Karpas-422 (cell line): ENCODE data around the gene DIP2C. TPM values are rescaled to one million over a fixed set of nuclear protein-coding genes. Genes with fewer than 3 reads are reported as not detected.

ENCODE experiments used
- DNase-seq: peaks from one replicate; pipeline ENCODE4 v3.0.0-alpha.2; 2015
- H2AFZ ChIP-seq: fragments of 200-600 bp; sonication (generic); 2 replicates; pipeline ENCODE4 v1.6.1; 2014; ENCODE audit warnings: antibody characterized with exemption, low read length, mixed read lengths
- H3K27ac ChIP-seq: fragments of 200-600 bp; sonication (generic); 2 replicates; pipeline ENCODE4 v1.5.1; 2014; ENCODE audit warnings: mild to moderate bottlenecking, low read length, moderate library complexity
- H3K27me3 ChIP-seq: fragments of 200-600 bp; sonication (generic); 2 replicates; pipeline ENCODE4 v1.6.1; 2014; ENCODE audit warnings: low read length, mixed read lengths
- H3K36me3 ChIP-seq: fragments of 200-600 bp; sonication (generic); 2 replicates; pipeline ENCODE4 v1.6.1; 2014; ENCODE audit warnings: low read length, mixed read lengths; ENCODE audit not compliant: insufficient read depth
- H3K4me1 ChIP-seq: fragments of 200-600 bp; sonication (generic); 2 replicates; pipeline ENCODE4 v1.6.1; 2014; ENCODE audit warnings: mild to moderate bottlenecking, low read length, mixed read lengths
- H3K4me2 ChIP-seq: fragments of 200-600 bp; sonication (generic); 2 replicates; pipeline ENCODE4 v1.6.1; 2014; ENCODE audit warnings: low read length, low read depth, mild to moderate bottlenecking; ENCODE audit not compliant: poor library complexity, severe bottlenecking
- H3K4me3 ChIP-seq: fragments of 200-600 bp; sonication (generic); 2 replicates; pipeline ENCODE4 v1.5.1; 2014; ENCODE audit warnings: mild to moderate bottlenecking, antibody characterized with exemption, low read length, mixed read lengths
- H3K79me2 ChIP-seq: fragments of 200-600 bp; sonication (generic); 2 replicates; pipeline ENCODE4 v1.6.1; 2014; ENCODE audit warnings: mild to moderate bottlenecking, low read length, mixed read lengths
- H3K9ac ChIP-seq: fragments of 200-600 bp; sonication (generic); 2 replicates; pipeline ENCODE4 v1.6.0; 2014; ENCODE audit warnings: low read length
- H3K9me2 ChIP-seq: fragments of 200-600 bp; sonication (generic), shearing (Covaris generic); replicated peaks from 2 replicates; pipeline ENCODE4 v1.6.0; 2014; ENCODE audit warnings: mild to moderate bottlenecking, low read length, moderate library complexity; ENCODE audit not compliant: insufficient read depth
- H3K9me3 ChIP-seq: fragments of 300-700, 200-600 bp; sonication (generic); 2 replicates; pipeline ENCODE4 v1.6.1; 2014; ENCODE audit warnings: low read length, mixed read lengths
- H4K20me1 ChIP-seq: fragments of 200-600 bp; sonication (generic); 2 replicates; pipeline ENCODE4 v1.6.1; 2014; ENCODE audit warnings: mild to moderate bottlenecking, antibody characterized with exemption, low read length, low read depth; ENCODE audit not compliant: insufficient read depth
- total RNA-seq: library from RNA; depleted of rRNA; stranded (reverse); fragments of >200 nt; shearing (Covaris generic); gene quantifications from 2 replicates; pipeline ENCODE4 v1.2.3, GENCODE V29; 2014; ENCODE audit warnings: low replicate concordance

DIP2C gene
- total RNA-seq, 1 experiment from 2014 or later: 0.11 TPM

DNA sequence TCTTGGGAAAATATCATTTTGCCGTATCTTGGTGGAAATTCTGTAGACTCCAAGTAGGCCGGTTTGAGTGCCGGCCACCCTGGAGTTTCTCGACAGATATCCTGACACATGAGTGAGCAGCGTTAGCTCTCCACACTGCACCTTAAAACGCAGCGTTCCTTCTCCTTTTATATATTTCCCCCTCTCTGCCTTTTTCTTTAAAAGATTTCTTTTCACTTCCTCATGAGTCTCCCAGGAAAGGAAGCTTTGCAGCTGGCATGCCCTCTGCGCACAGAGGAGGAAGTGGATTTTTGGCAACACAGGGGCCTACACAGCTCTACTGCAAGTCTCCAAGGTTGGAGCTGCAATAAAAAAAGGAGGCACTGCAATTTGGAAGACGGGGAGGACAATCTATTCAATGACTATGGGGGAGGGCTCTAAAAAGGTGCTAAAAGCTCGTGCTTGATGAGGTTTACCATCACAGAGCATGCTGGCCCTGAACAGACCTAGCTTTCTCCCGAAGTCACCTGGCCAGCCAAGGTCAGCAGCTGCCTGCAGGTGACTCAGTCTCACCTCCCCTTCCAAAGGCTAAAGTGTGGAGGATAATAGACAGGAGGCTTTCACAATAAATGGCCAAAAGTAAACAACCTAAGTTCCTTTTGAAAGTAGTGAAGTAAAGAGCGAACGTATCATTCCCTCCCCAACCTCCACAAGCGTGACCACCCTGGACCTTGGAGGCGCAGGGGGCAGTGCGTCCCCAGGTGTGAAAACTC lies 301.4 kb downstream of the DIP2C start:
- H3K36me3 ChIP-seq: no peaks in the 10 kb centered on the region
- H3K27me3 ChIP-seq: no peaks in the 10 kb centered on the region
- H4K20me1 ChIP-seq: no peaks in the 10 kb centered on the region
- no peak overlapping the region for H3K27ac ChIP-seq
- H2AFZ ChIP-seq: no peak overlapping the region
- H3K9me3 ChIP-seq: no peaks in the 10 kb centered on the region
- H3K4me1 ChIP-seq: no peaks in the 10 kb centered on the region
- no peak overlapping the region for H3K4me2 ChIP-seq
- no peak overlapping the region for H3K9ac ChIP-seq
- no peaks in the 10 kb centered on the region for H3K79me2 ChIP-seq
- DNase-seq: no peak
- H3K9me2 ChIP-seq: no peaks in the 10 kb centered on the region
- no peak overlapping the region for H3K4me3 ChIP-seq

GRCh38 chr10:387593-387891 lies 301.9 kb downstream of the DIP2C start:
- no peaks in the 10 kb centered on the region for H3K27me3 ChIP-seq
- no peak overlapping the region for H2AFZ ChIP-seq
- no peaks in the 10 kb centered on the region for H3K4me1 ChIP-seq
- no peaks in the 10 kb centered on the region for H3K36me3 ChIP-seq
- no peaks in the 10 kb centered on the region for H3K9me3 ChIP-seq
- no peaks in the 10 kb centered on the region for H3K79me2 ChIP-seq
- H3K27ac ChIP-seq: no peak overlapping the region
- H3K4me2 ChIP-seq: no peak overlapping the region
- no peak overlapping the region for H3K4me3 ChIP-seq
- no peak overlapping the region for H3K9ac ChIP-seq
- no peak for DNase-seq
- no peaks in the 10 kb centered on the region for H4K20me1 ChIP-seq
- H3K9me2 ChIP-seq: no peaks in the 10 kb centered on the region

- no peak for DNase-seq
- Histone ChIP-seq H3K9me2 (no peaks in the 10 kb centered on the region), H3K9me3 (no peaks in the 10 kb centered on the region), H3K79me2 (no peaks in the 10 kb centered on the region), H3K4me2 (no peak overlapping the region), H3K4me1 (no peaks in the 10 kb centered on the region), H2AFZ (no peak overlapping the region), H3K9ac (no peak overlapping the region), H4K20me1 (no peaks in the 10 kb centered on the region), H3K36me3 (no peaks in the 10 kb centered on the region), H3K4me3 (no peak overlapping the region), H3K27me3 (no peaks in the 10 kb centered on the region), H3K27ac (no peak overlapping the region)
Observed at GRCh38 chr10:386771-387592, 302.5 kb downstream of the DIP2C start.

GRCh38 chr10:385571-386300 lies 303.7 kb downstream of the DIP2C start:
- H4K20me1 ChIP-seq: no peaks in the 10 kb centered on the region
- no peak overlapping the region for H3K27ac ChIP-seq
- no peaks in the 10 kb centered on the region for H3K79me2 ChIP-seq
- no peak overlapping the region for H3K4me3 ChIP-seq
- no peaks in the 10 kb centered on the region for H3K9me2 ChIP-seq
- H3K27me3 ChIP-seq: no peaks in the 10 kb centered on the region
- H3K4me1 ChIP-seq: no peaks in the 10 kb centered on the region
- H3K4me2 ChIP-seq: no peak overlapping the region
- H3K9ac ChIP-seq: no peak overlapping the region
- H3K9me3 ChIP-seq: no peaks in the 10 kb centered on the region
- DNase-seq: no peak
- no peaks in the 10 kb centered on the region for H3K36me3 ChIP-seq
- no peak overlapping the region for H2AFZ ChIP-seq

GRCh38 chr10:384538-385305 lies 304.7 kb downstream of the DIP2C start:
- H3K4me2 ChIP-seq: no peak overlapping the region
- no peak overlapping the region for H3K4me3 ChIP-seq
- no peaks in the 10 kb centered on the region for H3K27me3 ChIP-seq
- H3K27ac ChIP-seq: no peak overlapping the region
- H2AFZ ChIP-seq: no peak overlapping the region
- DNase-seq: no peak
- H3K79me2 ChIP-seq: no peaks in the 10 kb centered on the region
- no peaks in the 10 kb centered on the region for H3K4me1 ChIP-seq
- no peaks in the 10 kb centered on the region for H4K20me1 ChIP-seq
- H3K36me3 ChIP-seq: no peaks in the 10 kb centered on the region
- no peak overlapping the region for H3K9ac ChIP-seq
- no peaks in the 10 kb centered on the region for H3K9me2 ChIP-seq
- no peaks in the 10 kb centered on the region for H3K9me3 ChIP-seq

- Histone ChIP-seq H4K20me1 (no peaks in the 10 kb centered on the region), H3K27ac (no peak overlapping the region), H3K4me1 (no peaks in the 10 kb centered on the region), H3K9me2 (no peaks in the 10 kb centered on the region), H3K36me3 (no peaks in the 10 kb centered on the region), H3K9ac (no peak overlapping the region), H3K4me3 (no peak overlapping the region), H2AFZ (no peak overlapping the region), H3K4me2 (no peak overlapping the region), H3K9me3 (no peaks in the 10 kb centered on the region), H3K27me3 (no peaks in the 10 kb centered on the region), H3K79me2 (no peaks in the 10 kb centered on the region)
- no peak for DNase-seq
Observed at GRCh38 chr10:383519-383918, 305.9 kb downstream of the DIP2C start.

DNA sequence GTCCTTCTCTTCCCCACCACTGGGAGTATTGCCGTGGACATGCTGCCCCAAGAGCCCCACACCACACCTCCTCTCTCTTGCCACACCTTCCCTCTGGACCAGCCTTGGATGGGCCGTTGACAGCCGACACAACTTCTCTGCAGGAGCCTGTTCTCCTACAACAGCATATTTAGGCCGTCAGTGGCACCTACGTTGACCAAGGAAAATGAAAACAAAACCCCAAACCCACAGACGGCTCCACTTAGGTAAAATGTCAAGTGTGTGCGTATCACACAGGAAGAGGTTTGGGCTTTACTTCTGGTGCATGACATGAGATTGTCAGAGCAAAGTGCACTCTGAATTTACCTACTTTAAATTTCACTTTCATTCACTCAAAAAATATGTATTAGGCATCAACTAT lies 307.7 kb downstream of the DIP2C start:
- Histone ChIP-seq H4K20me1 (no peaks in the 10 kb centered on the region), H3K9me3 (no peaks in the 10 kb centered on the region), H3K79me2 (no peaks in the 10 kb centered on the region), H2AFZ (no peak overlapping the region), H3K27ac (no peak overlapping the region), H3K4me1 (no peaks in the 10 kb centered on the region), H3K9ac (no peak overlapping the region), H3K4me3 (no peak overlapping the region), H3K4me2 (no peak overlapping the region), H3K27me3 (no peaks in the 10 kb centered on the region), H3K36me3 (no peaks in the 10 kb centered on the region), H3K9me2 (no peaks in the 10 kb centered on the region)
- no peak for DNase-seq

DNA sequence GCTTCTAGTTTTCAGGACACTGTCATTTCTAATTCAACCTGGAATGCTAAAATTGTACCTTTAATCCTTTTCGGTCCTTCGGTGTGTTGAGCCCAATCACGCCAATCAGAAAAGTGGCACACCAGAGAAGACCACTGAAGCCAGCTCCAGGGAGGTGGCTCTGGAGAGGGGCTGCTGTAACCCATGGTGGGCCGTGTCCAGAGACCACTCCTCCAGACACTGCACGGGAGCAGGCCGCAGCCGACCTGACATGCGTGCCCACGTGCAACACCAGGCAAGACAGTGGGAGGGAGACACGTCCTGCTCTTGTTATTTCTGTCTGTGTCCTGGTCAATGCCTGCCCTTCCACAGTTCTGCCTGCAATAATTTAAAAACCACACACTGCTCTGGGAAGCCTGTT lies 308.1 kb downstream of the DIP2C start:
- H3K4me3 ChIP-seq: no peak overlapping the region
- no peaks in the 10 kb centered on the region for H4K20me1 ChIP-seq
- H3K9me3 ChIP-seq: no peaks in the 10 kb centered on the region
- no peaks in the 10 kb centered on the region for H3K9me2 ChIP-seq
- no peaks in the 10 kb centered on the region for H3K4me1 ChIP-seq
- H3K27me3 ChIP-seq: no peaks in the 10 kb centered on the region
- H3K36me3 ChIP-seq: no peaks in the 10 kb centered on the region
- DNase-seq: no peak
- no peak overlapping the region for H3K9ac ChIP-seq
- no peak overlapping the region for H3K4me2 ChIP-seq
- H3K27ac ChIP-seq: no peak overlapping the region
- no peak overlapping the region for H2AFZ ChIP-seq
- H3K79me2 ChIP-seq: no peaks in the 10 kb centered on the region
